NCI-H526 (cell line): Measurements from ENCODE around the gene CACUL1.

ENCODE experiments used
- DNase-seq, 2 experiments: peaks; one replicate each; lab custom pipeline; 2025; lab: John Stamatoyannopoulos, UW

The CACUL1 gene

GRCh38 chr10:118635674-118636402, 118.9 kb downstream of the CACUL1 start:
- DNase-seq: no peak

- no peak for DNase-seq
Measured at GRCh38 chr10:118633786-118634185, 121.0 kb downstream of the CACUL1 start.

GRCh38 chr10:118629211-118629610, 125.6 kb downstream of the CACUL1 start:
- no peak for DNase-seq

GRCh38 chr10:118628397-118628796, 126.4 kb downstream of the CACUL1 start:
- no peak for DNase-seq

- DNase-seq: no peak
Measured at GRCh38 chr10:118626953-118627352, 127.8 kb downstream of the CACUL1 start.
